T-helper 2 cell treated with Interferon-gamma antibody and Interleukin-4, amounts not matched to agents 5 μg/mL and 100 μg/mL, for 36 hours (primary cell): ENCODE measurements around the gene DOK6.
"Not testable (repeated sequence)": the region's sequence is repeated elsewhere in the genome, so short reads cannot be mapped to it uniquely, and the experiment has no call there.

Experiments used
- DNase-seq: peaks from one replicate; pipeline ENCODE4 v3.0.0; 2021; ENCODE audit warnings: low spot score
- H3K27ac Mint-ChIP-seq: one replicate; pipeline ENCODE4 v1.8.0; 2021; ENCODE audit warnings: mild to moderate bottlenecking, mixed read lengths
- H3K27me3 Mint-ChIP-seq: one replicate; pipeline ENCODE4 v1.8.0; 2021; ENCODE audit warnings: low read depth, mixed read lengths
- H3K36me3 Mint-ChIP-seq: one replicate; pipeline ENCODE4 v1.8.0; 2021; ENCODE audit warnings: low read depth, mixed read lengths
- H3K4me1 Mint-ChIP-seq: one replicate; pipeline ENCODE4 v1.8.0; 2021; ENCODE audit warnings: low read depth, mixed read lengths
- H3K4me3 Mint-ChIP-seq: one replicate; pipeline ENCODE4 v1.8.0; 2022; ENCODE audit warnings: mild to moderate bottlenecking, moderate library complexity, mixed read lengths
- H3K9me3 Mint-ChIP-seq: one replicate; pipeline ENCODE4 v1.8.0; 2021; ENCODE audit warnings: mixed read lengths

The DOK6 gene

DNA sequence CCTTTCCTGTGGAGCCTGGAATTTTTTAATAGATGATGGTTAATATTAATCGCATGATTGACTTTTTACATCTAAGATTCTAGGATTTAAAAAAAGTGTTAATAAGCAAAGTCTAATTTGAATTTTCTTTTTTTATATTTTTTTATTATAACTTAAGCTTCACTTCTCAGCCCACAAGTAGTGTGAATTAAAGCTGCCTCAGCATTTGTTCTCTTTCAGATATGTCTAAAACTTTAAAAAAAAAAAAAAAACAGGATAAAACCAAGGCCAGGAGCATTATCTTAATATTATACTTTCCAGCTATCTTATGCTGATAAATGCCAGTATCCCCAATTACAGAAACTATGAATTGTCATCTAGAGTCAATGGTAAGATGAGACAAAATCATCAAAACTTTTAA is 437.3 kb downstream of the DOK6 start:
- H3K27ac Mint-ChIP-seq, result no peak overlapping the region
- H3K4me3 Mint-ChIP-seq, result no peak overlapping the region
- no peaks in the 10 kb centered on the region for H3K9me3 Mint-ChIP-seq
- no peak for DNase-seq
- H3K36me3 Mint-ChIP-seq, result no peaks in the 10 kb centered on the region
- H3K27me3 Mint-ChIP-seq, result no peaks in the 10 kb centered on the region
- H3K4me1 Mint-ChIP-seq, result no peaks in the 10 kb centered on the region

DNA sequence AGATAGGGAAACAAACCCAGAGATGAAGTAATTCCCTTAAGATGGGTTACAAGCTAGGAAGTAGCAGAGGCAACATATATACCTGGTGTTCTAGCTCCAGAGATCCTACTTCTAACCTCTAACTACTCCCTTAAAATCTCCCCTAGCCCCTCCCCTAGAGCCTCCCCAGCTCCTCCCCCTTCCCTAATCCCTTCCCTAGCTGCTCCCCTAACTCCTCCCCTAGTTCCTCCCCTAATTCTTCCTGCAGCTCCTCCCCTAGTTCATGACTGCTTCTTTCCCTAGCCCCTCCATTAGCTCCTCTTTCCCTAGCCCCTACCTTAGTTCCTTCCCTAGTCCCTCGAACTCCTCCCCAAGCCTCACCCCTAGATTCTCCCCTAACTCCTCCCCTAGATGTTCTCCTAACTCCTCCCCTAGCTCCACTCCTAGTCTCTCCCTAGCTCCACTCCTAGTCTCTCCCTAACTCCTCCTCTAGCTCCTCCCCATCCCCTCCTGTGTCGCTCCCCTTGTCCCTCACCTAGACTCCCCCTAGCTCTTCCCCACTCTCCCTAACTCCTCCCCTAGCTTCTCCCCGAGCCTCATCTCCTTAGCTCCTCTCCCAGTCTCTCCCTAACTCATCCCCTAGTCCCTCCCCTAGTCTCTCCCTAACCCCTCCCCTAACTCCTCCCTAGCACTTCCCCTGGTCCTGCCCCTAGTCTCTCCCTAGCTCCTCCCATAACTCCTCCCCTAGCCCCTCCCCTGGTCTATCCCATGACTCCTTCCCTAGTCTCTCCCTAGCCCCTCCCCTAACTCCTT is 438.1 kb downstream of the DOK6 start:
- H3K27ac Mint-ChIP-seq, result no peak overlapping the region

DNA sequence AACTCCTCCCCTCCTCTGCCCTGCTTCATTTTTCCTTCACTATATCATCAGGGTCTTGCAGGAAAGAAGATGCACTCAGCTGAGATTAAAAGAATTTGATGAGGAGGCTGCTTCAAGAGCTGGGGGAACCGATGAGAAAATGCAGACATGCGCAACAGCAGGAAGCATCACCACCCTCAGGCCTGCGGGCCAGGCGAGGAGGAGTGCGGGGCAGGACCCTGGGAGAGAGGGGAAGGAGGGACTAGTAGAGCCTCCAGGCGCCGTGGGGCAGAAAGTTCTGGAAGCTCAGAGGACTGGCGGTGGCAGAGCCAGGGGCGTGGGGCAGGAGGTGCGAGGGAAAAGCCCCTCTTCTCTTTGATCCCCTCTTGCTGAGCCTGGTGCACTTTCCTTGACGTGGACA is 438.8 kb downstream of the DOK6 start:
- Mint-ChIP-seq H3K9me3 (no peaks in the 10 kb centered on the region), H3K27me3 (no peaks in the 10 kb centered on the region), H3K27ac (no peak overlapping the region), H3K4me3 (no peak overlapping the region), H3K36me3 (no peaks in the 10 kb centered on the region), H3K4me1 (no peaks in the 10 kb centered on the region)
- no peak for DNase-seq

More for the DNA sequence above, 438.1 kb downstream of the DOK6 start:
- no peak overlapping the region for H3K4me3 Mint-ChIP-seq
- H3K9me3 Mint-ChIP-seq, result no peaks in the 10 kb centered on the region
- H3K36me3 Mint-ChIP-seq, result no peaks in the 10 kb centered on the region
- no peak for DNase-seq
- no peaks in the 10 kb centered on the region for H3K4me1 Mint-ChIP-seq
- no peaks in the 10 kb centered on the region for H3K27me3 Mint-ChIP-seq

- Mint-ChIP-seq H3K27ac (no peak overlapping the region), H3K9me3 (no peaks in the 10 kb centered on the region), H3K27me3 (no peaks in the 10 kb centered on the region)
Measured at GRCh38 chr18:69840001-69840400, 439.3 kb downstream of the DOK6 start.

GRCh38 chr18:69840445-69840844 is 439.8 kb downstream of the DOK6 start:
- H3K9me3 Mint-ChIP-seq, result no peaks in the 10 kb centered on the region
- no peak overlapping the region for H3K27ac Mint-ChIP-seq
- no peaks in the 10 kb centered on the region for H3K36me3 Mint-ChIP-seq
- H3K4me3 Mint-ChIP-seq, result no peak overlapping the region
- H3K4me1 Mint-ChIP-seq, result no peaks in the 10 kb centered on the region
- no peak for DNase-seq
- no peaks in the 10 kb centered on the region for H3K27me3 Mint-ChIP-seq

More at GRCh38 chr18:69840001-69840400, 439.3 kb downstream of the DOK6 start:
- DNase-seq, result no peak
- Mint-ChIP-seq H3K4me1 (no peaks in the 10 kb centered on the region), H3K36me3 (no peaks in the 10 kb centered on the region), H3K4me3 (no peak overlapping the region)

- Mint-ChIP-seq H3K4me3 (no peak overlapping the region), H3K4me1 (no peaks in the 10 kb centered on the region), H3K27me3 (no peaks in the 10 kb centered on the region), H3K27ac (no peak overlapping the region), H3K36me3 (no peaks in the 10 kb centered on the region), H3K9me3 (no peaks in the 10 kb centered on the region)
- no peak for DNase-seq
Measured at GRCh38 chr18:69841117-69841516, 440.4 kb downstream of the DOK6 start.

GRCh38 chr18:69843015-69843414 is 442.3 kb downstream of the DOK6 start:
- Mint-ChIP-seq H3K9me3 (no peaks in the 10 kb centered on the region), H3K27ac (no peak overlapping the region), H3K4me3 (no peak overlapping the region), H3K27me3 (no peaks in the 10 kb centered on the region), H3K36me3 (no peaks in the 10 kb centered on the region), H3K4me1 (no peaks in the 10 kb centered on the region)
- DNase-seq, result no peak

DNA sequence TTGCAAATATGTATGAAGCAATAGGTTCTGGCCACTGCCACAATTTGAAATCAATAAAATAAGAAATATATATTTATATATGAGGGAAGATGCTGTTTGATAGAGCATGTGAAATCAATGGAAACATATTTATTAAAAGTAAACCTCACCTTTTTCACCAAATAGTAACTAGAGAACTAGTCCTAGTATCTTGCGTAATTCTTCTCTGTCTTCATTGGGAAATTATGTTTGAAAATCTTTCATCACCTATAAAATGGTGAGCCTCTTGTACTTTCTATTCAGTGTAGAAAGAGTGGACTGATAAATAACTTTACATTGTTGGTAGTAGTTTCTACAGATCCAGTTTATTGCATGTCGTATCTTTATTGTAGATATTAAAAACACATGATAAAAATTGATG is 444.0 kb downstream of the DOK6 start:
- Mint-ChIP-seq H3K27me3 (no peaks in the 10 kb centered on the region), H3K4me1 (no peaks in the 10 kb centered on the region), H3K4me3 (no peak overlapping the region), H3K27ac (no peak overlapping the region), H3K9me3 (no peaks in the 10 kb centered on the region), H3K36me3 (no peaks in the 10 kb centered on the region)
- DNase-seq, result no peak

GRCh38 chr18:69845593-69846506 is 445.2 kb downstream of the DOK6 start:
- H3K4me1 Mint-ChIP-seq, result no peaks in the 10 kb centered on the region
- no peaks in the 10 kb centered on the region for H3K27me3 Mint-ChIP-seq
- H3K36me3 Mint-ChIP-seq, result no peaks in the 10 kb centered on the region
- DNase-seq, result no peak
- H3K27ac Mint-ChIP-seq, result no peak overlapping the region
- no peaks in the 10 kb centered on the region for H3K9me3 Mint-ChIP-seq
- H3K4me3 Mint-ChIP-seq, result no peak overlapping the region

GRCh38 chr18:69853051-69853450 is 452.4 kb downstream of the DOK6 start:
- H3K4me3 Mint-ChIP-seq, result no peak overlapping the region
- peaks cover 17% of the 10 kb centered on the region for H3K36me3 Mint-ChIP-seq
- DNase-seq, result no peak
- H3K4me1 Mint-ChIP-seq, result no peaks in the 10 kb centered on the region
- H3K27me3 Mint-ChIP-seq, result no peaks in the 10 kb centered on the region
- H3K27ac Mint-ChIP-seq, result no peak overlapping the region
- H3K9me3 Mint-ChIP-seq, result no peaks in the 10 kb centered on the region

DNA sequence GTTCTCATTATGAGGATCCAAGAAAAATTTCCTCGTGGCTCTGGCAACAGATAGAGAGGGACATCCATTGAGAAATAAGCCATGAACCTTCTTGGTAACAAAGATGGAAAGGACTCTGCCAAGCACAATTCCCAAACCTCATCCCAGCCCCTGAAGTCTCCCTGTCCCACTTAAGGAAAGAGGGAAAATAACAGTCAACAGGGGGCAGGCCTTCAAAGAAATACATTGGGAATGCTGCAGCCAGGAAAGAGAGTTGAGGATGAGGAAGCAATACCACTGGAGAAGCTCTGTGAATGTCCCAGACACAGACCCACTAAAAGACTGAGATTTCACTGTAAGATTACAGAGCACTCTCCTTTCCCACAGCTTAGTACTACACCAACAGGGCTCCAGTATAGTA is 453.8 kb downstream of the DOK6 start:
- no peak for DNase-seq
- Mint-ChIP-seq H3K4me1 (no peaks in the 10 kb centered on the region), H3K36me3 (peaks cover 23% of the 10 kb centered on the region), H3K4me3 (no peak overlapping the region), H3K9me3 (no peaks in the 10 kb centered on the region), H3K27me3 (no peaks in the 10 kb centered on the region), H3K27ac (no peak overlapping the region)

DNA sequence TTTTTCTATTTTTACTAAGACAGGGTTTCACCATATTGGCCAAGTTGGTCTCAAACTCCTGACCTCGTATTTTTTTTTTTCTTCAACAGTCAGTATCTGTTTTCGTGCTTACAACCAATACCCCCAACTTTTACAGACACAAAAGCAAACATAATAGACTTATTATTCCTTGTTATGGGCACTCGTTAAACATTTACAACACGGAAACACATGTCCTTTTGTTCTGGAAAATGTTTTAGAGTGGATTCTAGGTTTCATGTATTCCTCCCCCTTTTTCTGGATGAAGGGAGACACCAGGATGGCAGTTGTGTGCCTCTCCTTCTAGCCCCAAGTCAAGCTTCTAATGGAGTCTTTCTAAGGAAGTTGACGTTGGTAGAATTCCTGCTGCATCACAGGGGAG is 458.2 kb downstream of the DOK6 start:
- no peaks in the 10 kb centered on the region for H3K27me3 Mint-ChIP-seq
- DNase-seq, result no peak
- H3K9me3 Mint-ChIP-seq, result no peaks in the 10 kb centered on the region
- no peaks in the 10 kb centered on the region for H3K4me1 Mint-ChIP-seq
- peaks cover 34% of the 10 kb centered on the region for H3K36me3 Mint-ChIP-seq
- H3K27ac Mint-ChIP-seq, result no peak overlapping the region
- H3K4me3 Mint-ChIP-seq, result no peak overlapping the region

GRCh38 chr18:69864802-69865201 is 464.1 kb downstream of the DOK6 start:
- H3K4me3 Mint-ChIP-seq, H3K27me3 Mint-ChIP-seq, H3K27ac Mint-ChIP-seq, DNase-seq, H3K4me1 Mint-ChIP-seq, H3K9me3 Mint-ChIP-seq: not testable (repeated sequence)
- H3K36me3 Mint-ChIP-seq, result peaks cover 49% of the 10 kb centered on the region

DNA sequence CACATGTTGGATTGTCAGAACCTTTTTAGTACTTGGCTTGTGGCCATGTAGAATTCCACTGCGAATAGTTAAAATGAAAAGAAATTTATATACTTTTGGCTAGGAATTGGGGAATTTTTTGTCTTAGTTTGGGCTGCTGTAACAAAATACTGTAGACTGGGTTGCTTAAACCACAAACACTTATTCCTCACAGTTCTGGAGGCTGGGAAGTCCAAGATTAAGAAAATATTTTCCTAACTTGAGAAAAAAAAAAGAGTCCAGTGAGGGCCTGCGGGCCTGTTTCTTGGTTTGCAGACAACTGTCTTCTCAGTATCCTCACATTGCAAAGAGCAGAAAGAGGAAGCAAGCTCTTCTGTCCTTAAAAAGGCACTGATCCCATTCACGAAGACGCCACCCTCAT is 465.1 kb downstream of the DOK6 start:
- no peaks in the 10 kb centered on the region for H3K9me3 Mint-ChIP-seq
- no peaks in the 10 kb centered on the region for H3K4me1 Mint-ChIP-seq
- no peak overlapping the region for H3K27ac Mint-ChIP-seq
- no peaks in the 10 kb centered on the region for H3K27me3 Mint-ChIP-seq
- DNase-seq, result no peak
- H3K4me3 Mint-ChIP-seq, result no peak overlapping the region
- peaks cover 50% of the 10 kb centered on the region for H3K36me3 Mint-ChIP-seq
